HG02588 (cell line): ENCODE measurements around the gene BAHCC1.

Experiments
- ATAC-seq: cut with Tn5 transposase; IDR thresholded peaks from one replicate; pipeline ENCODE4 v1.9.1; 2021; ENCODE audit warnings: mild to moderate bottlenecking, moderate library complexity; ENCODE audit not compliant: unreplicated experiment

The BAHCC1 gene

DNA sequence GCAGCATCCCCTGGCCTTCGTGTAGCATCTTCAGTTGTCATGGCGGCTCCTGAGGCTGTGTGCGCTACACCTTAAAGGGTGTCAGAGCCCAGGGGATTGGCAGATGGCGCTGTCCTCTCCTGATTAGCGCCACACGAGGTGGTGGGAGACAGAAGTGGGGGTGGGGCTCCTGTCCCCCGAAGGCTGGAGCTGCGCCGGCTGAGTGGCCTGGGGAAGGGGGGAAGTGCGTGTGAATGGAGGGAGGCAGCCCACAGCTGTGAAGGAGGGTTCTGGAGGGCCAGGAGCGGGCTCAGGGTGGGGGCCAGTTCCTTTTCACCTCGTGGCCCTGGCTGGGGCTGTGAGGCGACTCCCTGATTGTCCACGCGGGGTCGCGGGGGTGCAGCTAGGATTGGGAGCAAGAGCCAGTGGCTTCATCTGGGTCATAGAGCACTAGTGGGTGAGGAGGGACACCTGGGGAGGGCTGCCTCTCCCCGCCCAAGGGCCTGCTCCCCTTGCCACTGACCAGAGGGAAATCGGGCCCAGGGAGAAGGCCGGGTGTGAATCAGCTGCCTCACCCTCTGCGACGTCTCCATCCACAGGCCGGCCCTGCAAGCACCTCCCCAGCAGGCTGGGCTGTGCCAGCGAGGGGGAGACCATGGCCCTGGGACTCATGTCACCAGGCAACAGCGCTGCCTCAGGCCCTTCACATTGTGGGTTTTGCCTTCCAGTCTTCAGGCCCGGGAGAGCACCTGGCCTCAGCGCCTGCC lies 14.1 kb downstream of the BAHCC1 start:
- ATAC-seq = no peak

DNA sequence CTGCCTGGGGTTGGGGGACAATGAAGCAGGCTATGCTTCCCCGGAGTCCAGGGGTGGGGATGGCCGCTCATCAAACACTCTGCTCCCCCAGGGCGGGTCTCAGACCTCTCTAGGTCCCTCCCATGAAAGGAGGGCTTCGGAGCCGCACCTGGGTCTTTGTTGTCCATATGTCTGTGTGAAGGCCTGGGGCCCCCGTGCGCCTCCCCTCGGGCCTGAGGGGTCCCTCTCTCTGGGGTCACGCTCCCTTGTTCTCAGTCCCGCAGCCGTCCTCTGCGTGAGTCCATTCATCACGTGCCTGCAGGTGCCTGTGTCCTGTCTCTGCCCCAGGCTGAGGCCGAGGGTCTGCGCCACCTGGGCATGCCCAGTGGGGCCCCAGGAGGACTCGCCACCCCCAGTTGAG lies 15.6 kb downstream of the BAHCC1 start:
- ATAC-seq = no peak

DNA sequence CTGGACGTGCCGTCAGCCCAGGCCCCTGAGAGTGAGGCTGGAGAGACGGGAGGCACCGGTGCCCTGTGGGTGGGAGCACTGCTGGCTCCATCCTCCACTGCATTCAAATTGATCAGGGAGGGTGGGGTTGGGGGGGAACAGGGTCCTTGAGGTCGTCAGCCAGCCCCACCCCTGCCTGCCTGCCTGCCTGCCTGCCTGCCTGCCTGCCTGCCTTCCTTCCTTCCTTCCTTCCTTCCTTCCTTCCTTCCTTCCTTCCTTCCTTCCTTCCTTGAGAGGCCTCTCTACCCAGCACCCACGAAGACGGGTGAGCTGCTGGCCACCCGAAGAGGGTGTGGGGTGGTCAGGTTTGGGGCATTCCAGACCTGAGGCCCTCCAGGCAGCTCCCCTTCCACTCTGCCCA lies 16.0 kb downstream of the BAHCC1 start:
- ATAC-seq = no peak

GRCh38 chr17:81412490-81413093 lies 17.3 kb downstream of the BAHCC1 start:
- ATAC-seq = no peak

- ATAC-seq = no peak
These were observed 18.4 kb downstream of the BAHCC1 start for GRCh38 chr17:81413497-81414135.

DNA sequence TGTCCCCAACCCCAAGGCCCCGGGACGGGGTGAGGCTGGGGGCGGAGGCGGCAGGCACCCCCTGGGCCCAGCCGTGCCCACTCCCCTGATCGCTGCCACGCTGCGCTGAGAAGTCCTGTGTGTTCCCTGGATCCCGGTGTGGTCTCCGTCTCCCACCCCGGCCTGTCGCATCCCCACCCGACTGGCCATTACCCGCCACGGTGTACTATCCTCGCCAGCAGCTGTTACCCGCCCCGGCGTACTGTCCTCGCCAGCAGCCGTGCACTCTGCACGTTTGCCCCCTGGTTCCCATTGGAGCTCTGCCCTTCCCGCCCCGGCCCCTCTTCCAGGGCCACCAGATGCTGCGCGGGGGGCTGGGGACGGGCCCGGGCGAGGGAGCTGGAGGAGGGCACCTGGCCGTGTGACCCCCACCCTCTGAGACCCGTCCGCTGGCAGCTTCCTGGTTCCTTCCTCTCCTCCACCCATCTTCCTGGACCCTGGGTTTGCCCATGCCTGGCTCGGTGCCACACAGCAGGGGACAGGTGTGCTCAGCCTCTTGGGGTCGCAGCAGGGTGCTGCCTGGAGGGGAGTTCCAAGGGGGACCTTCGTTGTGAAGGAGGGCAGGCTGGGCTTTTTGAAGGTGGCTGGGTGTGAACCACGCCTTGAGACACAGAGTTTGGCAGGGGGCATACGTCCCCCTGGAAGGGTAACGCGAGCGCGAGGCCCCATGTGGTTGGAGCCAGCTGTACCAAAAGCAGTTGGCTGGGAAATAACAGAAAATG lies 19.7 kb downstream of the BAHCC1 start:
- ATAC-seq = no peak

DNA sequence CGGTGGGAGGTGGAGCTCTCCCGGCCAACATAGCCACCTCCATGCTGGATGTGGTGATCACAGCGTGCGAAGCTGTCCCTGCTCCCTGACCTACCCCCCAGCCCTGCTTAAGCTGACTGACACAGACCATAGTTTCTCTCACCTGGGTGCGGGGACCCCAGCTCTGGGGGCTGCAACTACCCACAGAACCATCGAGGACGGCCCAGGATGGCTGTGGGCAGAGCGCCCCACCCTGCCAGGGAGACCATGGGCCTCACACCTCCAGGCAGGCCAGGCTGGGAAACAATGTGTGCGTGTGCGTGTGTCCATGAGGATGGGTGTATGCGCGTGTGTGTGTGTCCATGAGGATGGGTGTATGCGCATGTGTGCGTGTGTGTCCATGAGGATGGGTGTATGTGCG lies 20.4 kb downstream of the BAHCC1 start:
- no peak for ATAC-seq

GRCh38 chr17:81416612-81417011 lies 21.4 kb downstream of the BAHCC1 start:
- no peak for ATAC-seq

GRCh38 chr17:81417049-81417878 lies 22.0 kb downstream of the BAHCC1 start:
- ATAC-seq = no peak

DNA sequence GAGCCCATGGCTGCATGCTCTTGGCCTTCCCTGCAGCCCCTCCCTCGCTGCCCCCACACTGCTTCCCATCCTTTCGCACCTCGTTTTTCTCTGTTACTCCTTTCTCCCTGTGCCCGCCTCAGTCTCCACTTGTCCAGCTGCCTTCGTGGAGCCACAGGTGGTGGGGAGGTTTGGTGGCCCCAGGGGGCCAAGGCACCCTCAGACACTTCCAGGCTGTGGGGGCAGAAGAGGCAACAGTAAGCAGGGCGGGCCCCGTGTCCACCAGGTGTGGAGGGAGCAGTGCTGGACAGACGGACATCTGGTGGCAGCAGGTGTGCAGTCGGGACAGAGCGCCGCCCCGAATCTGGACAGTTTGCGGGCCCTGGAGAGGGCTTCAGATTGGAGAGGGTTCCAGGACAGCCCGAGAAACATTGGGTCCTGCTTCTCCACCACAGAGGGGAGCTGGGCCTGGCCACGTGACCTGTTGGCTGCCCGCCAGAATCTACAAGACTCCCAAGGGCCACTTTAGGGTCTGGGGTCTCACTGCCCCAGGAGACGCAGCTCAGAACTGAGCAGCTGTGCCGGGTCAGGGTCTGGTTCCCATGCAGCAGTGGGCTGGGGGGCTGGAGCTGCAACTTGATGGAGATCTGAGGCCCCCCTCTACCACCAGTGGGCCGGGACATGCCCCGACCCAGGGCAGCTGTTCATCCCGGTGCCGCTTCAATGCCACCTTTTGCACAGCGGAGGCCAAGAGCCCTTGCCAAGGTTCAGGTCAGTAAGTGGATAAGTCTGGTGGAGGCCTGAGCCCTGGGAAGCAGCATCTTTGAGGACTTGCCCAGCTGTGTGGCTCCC lies 22.8 kb downstream of the BAHCC1 start:
- ATAC-seq = no peak

GRCh38 chr17:81418710-81419318 lies 23.6 kb downstream of the BAHCC1 start:
- ATAC-seq = no peak

- no peak for ATAC-seq
These were observed 24.1 kb downstream of the BAHCC1 start for GRCh38 chr17:81419319-81419885.

DNA sequence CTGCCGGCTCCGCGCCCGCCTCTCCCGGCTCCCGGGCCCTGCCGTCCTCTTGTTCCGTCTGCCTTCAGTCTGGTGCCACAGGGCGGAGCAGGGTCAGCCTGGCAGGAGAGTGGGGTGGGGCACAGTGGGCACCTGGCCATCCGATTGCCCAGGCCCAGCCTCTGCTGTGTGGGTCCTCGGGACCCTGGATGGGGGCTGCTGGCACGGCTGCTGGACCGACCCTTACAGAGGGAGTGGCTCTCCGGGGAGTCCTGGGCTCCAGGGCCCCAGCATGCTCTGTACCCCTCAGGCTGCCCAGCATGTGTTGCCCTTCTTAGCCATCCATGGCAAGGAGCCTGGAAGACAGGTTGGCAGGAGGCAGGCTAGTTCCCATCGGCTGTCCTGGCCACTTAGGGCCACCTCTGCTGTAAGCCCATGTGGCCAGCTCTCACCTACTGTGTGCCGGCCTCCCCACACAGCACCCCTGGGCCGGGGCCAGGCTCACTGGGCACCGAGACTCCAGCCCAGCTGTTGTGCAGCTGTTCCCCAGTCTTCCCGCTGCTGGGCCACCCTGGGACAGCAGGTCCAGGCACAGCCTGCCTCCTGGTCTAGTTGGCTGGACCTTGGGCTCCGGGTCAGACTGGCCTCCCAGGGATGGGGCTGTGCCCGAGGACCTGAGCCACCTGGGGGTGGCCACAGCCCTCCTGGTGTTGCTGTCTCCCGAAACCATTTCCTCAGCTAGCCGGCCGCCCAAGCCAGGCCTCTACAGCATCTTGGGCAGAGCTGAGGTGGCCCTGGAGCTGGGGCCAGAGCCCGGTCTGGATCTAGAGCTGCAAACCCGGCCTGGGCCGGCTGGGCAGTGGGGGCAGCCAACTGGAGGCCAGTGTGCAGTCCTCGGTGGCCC lies 24.9 kb downstream of the BAHCC1 start:
- ATAC-seq = no peak

DNA sequence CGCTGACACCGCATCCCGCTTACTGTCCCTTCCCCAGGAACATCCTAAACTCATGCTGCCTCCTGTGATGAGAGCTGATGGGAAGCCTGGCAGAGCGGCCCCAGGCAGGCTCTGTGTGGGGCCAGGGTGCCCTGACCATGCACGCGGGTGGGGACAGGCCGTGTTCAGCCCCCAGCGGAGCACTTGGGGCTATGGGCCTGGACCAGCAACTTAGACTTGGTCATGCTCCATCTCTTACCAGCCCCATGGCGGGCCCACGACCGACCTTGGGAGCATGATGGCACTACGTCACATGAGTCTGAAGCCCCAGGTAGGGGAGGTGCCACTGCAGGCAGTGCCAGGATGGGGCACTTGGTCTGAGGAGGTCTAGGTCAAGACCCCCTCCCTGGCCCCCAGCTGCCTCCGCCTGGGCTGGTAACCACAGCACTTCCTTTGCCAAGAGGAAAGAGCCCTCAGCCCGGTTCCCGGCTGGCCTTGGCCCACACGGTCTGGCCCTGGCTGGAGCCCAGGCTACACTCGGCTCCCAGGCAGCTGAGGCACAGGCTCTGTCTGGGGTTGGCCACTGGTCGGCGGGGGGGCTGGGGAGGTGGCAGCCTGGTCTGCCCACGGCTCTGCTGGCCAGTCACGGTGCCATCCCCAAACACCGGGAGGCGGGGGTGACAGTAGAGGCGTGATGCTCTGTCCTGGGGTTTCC lies 25.7 kb downstream of the BAHCC1 start:
- ATAC-seq = no peak

DNA sequence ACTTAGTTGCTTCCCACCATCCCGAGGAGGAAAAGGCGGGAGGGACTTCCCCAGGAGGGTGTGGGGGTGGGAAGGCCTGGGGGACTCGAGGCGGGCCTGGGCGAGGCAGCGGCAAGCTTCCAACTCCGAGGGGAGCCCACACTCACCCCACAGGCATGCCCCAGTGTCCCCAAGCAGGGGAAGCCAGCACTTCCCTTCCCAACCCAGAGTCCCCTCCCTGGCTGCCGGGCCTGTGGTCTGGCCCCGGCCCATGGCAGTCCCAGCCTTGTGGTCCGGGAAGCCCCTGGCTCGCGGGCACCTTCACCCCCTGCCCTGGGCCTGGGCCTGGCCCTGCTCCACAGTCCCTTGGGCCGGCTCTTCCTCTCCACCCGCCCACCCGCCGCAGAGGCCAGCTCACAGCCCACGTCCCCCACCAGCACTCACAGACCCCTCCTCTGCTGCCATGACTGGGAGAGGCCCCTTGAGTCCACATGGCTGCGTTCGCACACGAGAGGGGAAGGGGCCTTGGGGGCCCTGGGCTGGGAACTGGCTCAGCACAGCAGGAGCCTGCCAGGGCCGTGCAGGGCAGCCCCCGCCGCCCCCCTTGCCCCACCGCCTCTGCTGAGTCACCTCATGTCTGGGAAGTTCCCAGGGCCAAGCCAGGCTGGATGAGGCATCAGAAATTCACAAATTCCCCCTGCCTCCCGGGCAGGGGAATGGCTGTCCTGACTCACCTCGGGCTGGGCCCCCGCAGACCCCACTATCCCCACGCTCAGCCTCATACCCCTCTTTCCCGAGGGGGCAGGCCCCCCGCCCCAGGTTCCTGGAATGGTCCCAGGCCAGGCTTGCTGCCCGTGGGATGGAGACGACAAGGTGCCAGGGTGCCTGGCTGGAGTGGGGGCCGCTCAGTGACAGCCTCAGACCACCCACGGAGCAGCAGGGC lies 27.8 kb downstream of the BAHCC1 start:
- no peak for ATAC-seq

- no peak for ATAC-seq
These were observed 28.4 kb downstream of the BAHCC1 start for GRCh38 chr17:81423698-81424071.
